Medulla oblongata (tissue), 1 donor: ENCODE measurements around the gene CYP2C18.
"Not testable (repeated sequence)": the region's sequence is repeated elsewhere in the genome, so short reads cannot be mapped to it uniquely, and the experiment has no call there.

ENCODE experiments used
- DNase-seq: peaks from one replicate; pipeline ENCODE4 v3.0.0-alpha.2; 2015; ENCODE audit errors: extremely low spot score

The CYP2C18 gene

GRCh38 chr10:94747137-94747536 lies 63.6 kb downstream of the CYP2C18 start:
- DNase-seq, result no peak

GRCh38 chr10:94747838-94748237 lies 64.3 kb downstream of the CYP2C18 start:
- DNase-seq, result no peak

GRCh38 chr10:94757916-94758315 lies 74.4 kb downstream of the CYP2C18 start:
- no peak for DNase-seq

GRCh38 chr10:94760586-94761178 lies 77.2 kb downstream of the CYP2C18 start:
- DNase-seq, result no peak

GRCh38 chr10:94762393-94762792 lies 78.9 kb downstream of the CYP2C18 start, which contains the start of gene CYP2C19:
CYP2C19 (plus strand) TSS chr10:94762681; CDS start chr10:94762706, 25 bp downstream.
- no peak for DNase-seq

- DNase-seq, result not testable (repeated sequence)
Observed at GRCh38 chr10:94775425-94775824, 91.9 kb downstream of the CYP2C18 start.

GRCh38 chr10:94777886-94778458 lies 94.4 kb downstream of the CYP2C18 start:
- no peak for DNase-seq

- no peak for DNase-seq
Observed at GRCh38 chr10:94780844-94781243, 97.3 kb downstream of the CYP2C18 start.

GRCh38 chr10:94784256-94784655 lies 100.7 kb downstream of the CYP2C18 start:
- no peak for DNase-seq

GRCh38 chr10:94785211-94785610 lies 101.7 kb downstream of the CYP2C18 start:
- DNase-seq, result no peak
